Measurements from ENCODE around the gene LRRC45. TPM values are rescaled to one million over a fixed set of nuclear protein-coding genes. Genes with fewer than 3 reads are reported as not detected.

LRRC45 gene
- total and polyA plus RNA-seq, 2 of the 4 experiments (the other 2 are of a cell fraction) = 7.2 to 10.2 TPM

DNA sequence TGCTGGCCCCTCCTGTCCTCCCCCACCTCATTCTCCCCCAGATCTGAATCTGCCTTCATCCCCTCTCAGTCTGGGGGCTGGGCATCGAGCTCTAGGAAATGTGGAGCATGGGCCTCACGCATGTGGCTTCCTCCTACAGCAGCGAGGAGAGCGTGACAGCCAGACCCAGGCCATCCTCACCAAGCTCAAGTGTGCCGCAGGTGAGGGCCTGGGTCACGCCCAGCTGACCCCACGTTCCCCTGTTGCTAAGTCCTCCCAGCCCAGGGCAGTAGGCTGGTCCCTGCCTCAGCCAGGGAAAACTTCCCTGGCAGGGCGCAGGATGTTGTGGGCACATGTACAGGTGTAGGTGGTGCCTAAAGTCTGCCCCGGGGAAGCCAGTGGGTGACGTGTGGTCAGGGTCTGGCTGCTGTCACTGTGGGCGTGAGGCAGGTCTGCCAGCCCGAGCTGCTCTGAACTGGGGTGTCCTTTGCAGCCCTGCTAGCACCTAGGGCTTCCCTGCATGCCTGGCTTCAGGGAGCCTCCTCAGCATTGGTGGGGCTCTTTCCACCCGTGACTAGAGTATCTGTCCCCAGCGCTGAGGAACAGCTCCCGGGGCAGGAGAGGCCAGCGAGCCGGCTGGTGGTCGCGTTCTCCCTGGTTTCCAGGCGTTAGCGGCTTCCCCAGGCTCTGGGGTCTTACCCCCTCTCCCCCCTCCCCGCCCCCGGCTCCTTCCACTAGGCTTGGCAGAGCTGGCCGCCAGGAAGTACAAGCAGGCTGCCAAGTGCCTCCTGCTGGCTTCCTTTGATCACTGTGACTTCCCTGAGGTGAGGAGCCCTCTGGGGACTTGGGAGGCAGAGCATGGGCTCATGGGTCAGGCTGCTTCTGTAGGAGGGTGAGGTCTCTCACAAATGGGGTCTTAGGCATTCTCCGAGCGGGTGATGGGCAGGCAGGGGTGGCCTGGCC lies 32.2 kb downstream of the LRRC45 start (continued):
- no peak for TF ChIP-seq MXI1 (IDR thresholded peaks at IDR 0.05; ENCODE audit: borderline replicate concordance, low read depth, low read length)

DNA sequence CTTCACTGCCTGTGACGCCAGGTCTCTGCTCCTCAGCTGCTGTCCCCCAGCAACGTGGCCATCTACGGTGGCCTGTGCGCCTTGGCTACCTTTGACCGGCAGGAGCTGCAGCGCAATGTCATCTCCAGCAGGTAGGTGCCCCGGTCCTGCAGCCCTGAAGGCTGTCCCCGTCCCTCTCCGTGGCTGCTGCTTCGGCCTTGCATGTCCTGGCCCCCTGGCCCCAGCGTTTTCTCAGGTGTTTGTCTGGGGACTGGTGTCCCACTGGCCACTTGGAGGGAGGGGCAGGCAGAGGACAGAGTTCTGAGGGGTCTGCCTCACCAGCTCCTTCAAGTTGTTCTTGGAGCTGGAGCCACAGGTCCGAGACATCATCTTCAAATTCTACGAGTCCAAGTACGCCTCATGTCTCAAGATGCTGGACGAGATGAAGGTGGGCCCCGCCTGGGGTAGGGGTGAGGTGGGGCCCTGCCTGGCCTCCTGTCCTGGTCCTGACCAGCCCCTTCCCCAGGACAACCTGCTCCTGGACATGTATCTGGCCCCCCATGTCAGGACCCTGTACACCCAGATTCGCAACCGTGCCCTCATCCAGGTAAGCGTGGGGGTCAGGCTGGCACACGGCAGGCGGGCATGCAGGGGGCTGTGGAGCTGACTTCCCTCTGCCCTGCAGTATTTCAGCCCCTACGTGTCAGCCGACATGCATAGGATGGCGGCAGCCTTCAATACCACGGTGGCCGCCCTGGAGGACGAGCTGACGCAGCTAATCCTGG lies 33.0 kb downstream of the LRRC45 start:
- TF ChIP-seq MAZ (IDR thresholded peaks at IDR 0.05; ENCODE audit: borderline replicate concordance, low read depth, low read length) (no peak), POLR2A (IDR thresholded peaks at IDR 0.05; ENCODE audit: low read depth, low read length) (no peak), BHLHE40 (IDR thresholded peaks at IDR 0.05; ENCODE audit: low read depth, low read length) (no peak), MAFK (IDR thresholded peaks at IDR 0.05; ENCODE audit: low read depth, low read length) (no peak), MXI1 (IDR thresholded peaks at IDR 0.05; ENCODE audit: borderline replicate concordance, low read depth, low read length) (no peak), RAD21 (IDR thresholded peaks at IDR 0.05; ENCODE audit: low read length) (no peak), FOS (IDR thresholded peaks at IDR 0.05; ENCODE audit: low read depth, low read length) (no peak), NFE2L2 (IDR thresholded peaks at IDR 0.05; ENCODE audit: low read depth, low read length) (no peak)
- TF ChIP-seq, protein P1, sequence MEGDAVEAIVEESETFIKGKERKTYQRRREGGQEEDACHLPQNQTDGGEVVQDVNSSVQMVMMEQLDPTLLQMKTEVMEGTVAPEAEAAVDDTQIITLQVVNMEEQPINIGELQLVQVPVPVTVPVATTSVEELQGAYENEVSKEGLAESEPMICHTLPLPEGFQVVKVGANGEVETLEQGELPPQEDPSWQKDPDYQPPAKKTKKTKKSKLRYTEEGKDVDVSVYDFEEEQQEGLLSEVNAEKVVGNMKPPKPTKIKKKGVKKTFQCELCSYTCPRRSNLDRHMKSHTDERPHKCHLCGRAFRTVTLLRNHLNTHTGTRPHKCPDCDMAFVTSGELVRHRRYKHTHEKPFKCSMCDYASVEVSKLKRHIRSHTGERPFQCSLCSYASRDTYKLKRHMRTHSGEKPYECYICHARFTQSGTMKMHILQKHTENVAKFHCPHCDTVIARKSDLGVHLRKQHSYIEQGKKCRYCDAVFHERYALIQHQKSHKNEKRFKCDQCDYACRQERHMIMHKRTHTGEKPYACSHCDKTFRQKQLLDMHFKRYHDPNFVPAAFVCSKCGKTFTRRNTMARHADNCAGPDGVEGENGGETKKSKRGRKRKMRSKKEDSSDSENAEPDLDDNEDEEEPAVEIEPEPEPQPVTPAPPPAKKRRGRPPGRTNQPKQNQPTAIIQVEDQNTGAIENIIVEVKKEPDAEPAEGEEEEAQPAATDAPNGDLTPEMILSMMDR (conservative IDR thresholded peaks at IDR 0.05; ENCODE audit: low read depth, low read length) = no peak
- no peak overlapping the region for H2BK5ac ChIP-seq (ENCODE audit: low read depth, low read length, poor library complexity, severe bottlenecking)
- no peaks in the 10 kb centered on the region for H3K27me3 ChIP-seq (ENCODE audit: control insufficient read depth, insufficient read depth, low read length)
- no peak overlapping the region for H3K18ac ChIP-seq (ENCODE audit: low read depth, low read length)
- H3K4ac ChIP-seq (ENCODE audit: low read depth, low read length) = no peak overlapping the region
- no peak overlapping the region for H2BK15ac ChIP-seq (ENCODE audit: low read depth, low read length)
- no peak overlapping the region for H2AK9ac ChIP-seq (replicated peaks; ENCODE audit: low read depth, low read length, poor library complexity)
- H2BK20ac ChIP-seq (ENCODE audit: low read depth, low read length) = no peak overlapping the region
- peaks cover 4% of the 10 kb centered on the region for H4K20me1 ChIP-seq (ENCODE audit: insufficient read depth, low read length)
- H2AK5ac ChIP-seq (ENCODE audit: low read depth, low read length) = no peak overlapping the region
- H3K9me3 ChIP-seq (ENCODE audit: control insufficient read depth, insufficient read depth, low read length) = no peaks in the 10 kb centered on the region
- H3K23ac ChIP-seq (ENCODE audit: low read depth, low read length) = no peak overlapping the region
- ChIA-PET CTCF (no interaction called here), POLR2A (ENCODE audit: unreplicated experiment) (no interaction called here)
- H4K8ac ChIP-seq (ENCODE audit: low read depth in 2 of 2, low read length in 2 of 2) = no peak overlapping the region
- H2AFZ ChIP-seq (replicated peaks; ENCODE audit: low read length, poor library complexity) = no peak overlapping the region
- no peak overlapping the region for H4K5ac ChIP-seq (ENCODE audit: low read depth, low read length)
- no peak overlapping the region for H4K91ac ChIP-seq (ENCODE audit: insufficient read depth, low read depth, low read length)
- no peak overlapping the region for H3K9ac ChIP-seq (ENCODE audit: low read depth, low read length)
- H3K14ac ChIP-seq (replicated peaks; ENCODE audit: low read depth, low read length) = no peak overlapping the region
- BruUV-seq (replicated peaks) = no TSS peak
- H3K9me1 ChIP-seq (ENCODE audit: insufficient read depth, low read length) = no peaks in the 10 kb centered on the region
- H3K4me1 ChIP-seq (ENCODE audit: control insufficient read depth, insufficient read depth, low read length) = peaks cover 9% of the 10 kb centered on the region; the same call in 1 of the 2 replicates
- WGBS, 2 experiments (ENCODE audit: extremely low coverage in 2 of 2, insufficient read length in 1 of 2) = 94% methylated on average over 19 of the region's 28 CpGs; no CpG with 5 or more reads in 1 of the 2 experiments
- in situ Hi-C loops (cut with MboI; ENCODE audit: low sequenced_read_pairs) = no loop called here
- DNase-seq = no peak
- peaks cover 6 to 29% of the 10 kb centered on the region in 2 experiments for H3K79me1 ChIP-seq (ENCODE audit: low read depth in 1 of 2, low read length in 2 of 2)
- intact Hi-C loops (cut with micrococcal nuclease) = no loop called here
- H3K56ac ChIP-seq (ENCODE audit: extremely low read depth, insufficient read depth, low read length) = no peak overlapping the region
- H3K36me3 ChIP-seq (ENCODE audit: control insufficient read depth, insufficient read depth, low read length) = peaks cover 64% of the 10 kb centered on the region
- no peak overlapping the region for H3K27ac ChIP-seq (ENCODE audit: insufficient read depth, low read length)
- dilution Hi-C loops (cut with HindIII; ENCODE audit: low sequenced_read_pairs, unreplicated experiment) = no loop called here
- no peak overlapping the region for H3K4me2 ChIP-seq (ENCODE audit: low read depth, low read length)
- no peak for ATAC-seq (ENCODE audit: low read depth)
- H2BK120ac ChIP-seq (ENCODE audit: low read depth, low read length) = no peak overlapping the region
- H3K4me3 ChIP-seq (ENCODE audit: insufficient read depth, low read depth, low read length) = no peak overlapping the region

All from IMR-90 (cell line).